ENCODE results near the gene MMP24OS.

GRCh38 chr20:35290887-35291417 lies 13.0 kb upstream of the MMP24OS start:
- TF ChIP-seq CTCF (conservative IDR thresholded peaks at IDR 0.05; ENCODE audit: low read depth, low read length) (no peak), RAD21 (IDR thresholded peaks at IDR 0.05; ENCODE audit: low read length) (no peak), MAFK (IDR thresholded peaks at IDR 0.05; ENCODE audit: low read depth, low read length) (no peak)
